GM10266 (cell line): Measurements from ENCODE around the gene PRPF38B.
A peak's percentile ranks its signal among the peaks of the same experiment; 100 is the strongest.

ENCODE experiments used
- DNase-seq: peaks from one replicate; pipeline ENCODE4 v3.0.0; 2012; ENCODE audit errors: extremely low spot score
- TF ChIP-seq, protein P1 (sequence below): IDR thresholded peaks from 2 replicates; pipeline ENCODE4 v1.5.1; 2012; ENCODE audit warnings: mild to moderate bottlenecking, low read depth; ENCODE audit not compliant: control insufficient read depth, insufficient read depth; ENCODE audit errors: missing control alignments

PRPF38B gene

GRCh38 chr1:108746382-108747170 lies 54.5 kb downstream of the PRPF38B start, which contains the start of gene STXBP3:
STXBP3 (plus strand) TSS chr1:108746674; CDS start chr1:108746738, 64 bp downstream.
- TF ChIP-seq, protein P1, sequence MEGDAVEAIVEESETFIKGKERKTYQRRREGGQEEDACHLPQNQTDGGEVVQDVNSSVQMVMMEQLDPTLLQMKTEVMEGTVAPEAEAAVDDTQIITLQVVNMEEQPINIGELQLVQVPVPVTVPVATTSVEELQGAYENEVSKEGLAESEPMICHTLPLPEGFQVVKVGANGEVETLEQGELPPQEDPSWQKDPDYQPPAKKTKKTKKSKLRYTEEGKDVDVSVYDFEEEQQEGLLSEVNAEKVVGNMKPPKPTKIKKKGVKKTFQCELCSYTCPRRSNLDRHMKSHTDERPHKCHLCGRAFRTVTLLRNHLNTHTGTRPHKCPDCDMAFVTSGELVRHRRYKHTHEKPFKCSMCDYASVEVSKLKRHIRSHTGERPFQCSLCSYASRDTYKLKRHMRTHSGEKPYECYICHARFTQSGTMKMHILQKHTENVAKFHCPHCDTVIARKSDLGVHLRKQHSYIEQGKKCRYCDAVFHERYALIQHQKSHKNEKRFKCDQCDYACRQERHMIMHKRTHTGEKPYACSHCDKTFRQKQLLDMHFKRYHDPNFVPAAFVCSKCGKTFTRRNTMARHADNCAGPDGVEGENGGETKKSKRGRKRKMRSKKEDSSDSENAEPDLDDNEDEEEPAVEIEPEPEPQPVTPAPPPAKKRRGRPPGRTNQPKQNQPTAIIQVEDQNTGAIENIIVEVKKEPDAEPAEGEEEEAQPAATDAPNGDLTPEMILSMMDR: peak; percentile 95
- DNase-seq: peak; percentile 97

DNA sequence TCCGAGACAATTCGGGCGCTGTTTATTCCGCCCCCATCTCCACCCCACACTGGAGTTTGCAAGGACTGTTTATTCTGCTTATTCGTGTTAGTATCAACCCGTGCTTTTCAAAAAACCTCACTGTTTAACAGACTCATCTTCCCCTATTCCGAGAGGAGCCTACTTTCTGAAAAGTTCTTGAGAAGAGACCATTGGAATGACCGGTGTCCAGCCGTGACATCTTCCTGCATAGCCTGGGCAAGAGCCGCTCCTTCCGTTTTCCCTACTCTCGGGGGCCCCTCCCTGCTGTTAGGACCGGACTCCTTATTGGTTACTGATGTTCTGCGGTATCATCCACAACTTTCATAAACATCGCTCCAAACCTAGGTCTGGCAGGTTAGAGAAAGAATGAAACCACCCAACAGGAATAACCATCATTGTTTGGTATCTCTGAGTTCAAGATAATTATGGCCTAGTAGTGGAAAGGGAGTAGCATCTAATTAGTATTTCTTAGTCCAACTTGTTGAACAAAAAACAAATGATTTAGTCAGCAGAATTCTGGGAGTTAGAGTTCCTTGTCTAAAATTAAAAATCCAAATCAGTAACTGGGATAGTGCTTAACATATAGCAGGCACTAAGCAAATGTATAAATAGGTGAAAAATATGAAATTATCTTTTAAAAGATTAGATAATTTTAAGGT lies 55.2 kb downstream of the PRPF38B start:
- peak; percentile 36 for DNase-seq
- TF ChIP-seq, protein P1: no peak

GRCh38 chr1:108747898-108748297 lies 55.8 kb downstream of the PRPF38B start:
- TF ChIP-seq, protein P1: no peak
- no peak for DNase-seq

- TF ChIP-seq, protein P1: no peak
- DNase-seq: no peak
These were observed 57.0 kb downstream of the PRPF38B start for GRCh38 chr1:108749081-108749480.

DNA sequence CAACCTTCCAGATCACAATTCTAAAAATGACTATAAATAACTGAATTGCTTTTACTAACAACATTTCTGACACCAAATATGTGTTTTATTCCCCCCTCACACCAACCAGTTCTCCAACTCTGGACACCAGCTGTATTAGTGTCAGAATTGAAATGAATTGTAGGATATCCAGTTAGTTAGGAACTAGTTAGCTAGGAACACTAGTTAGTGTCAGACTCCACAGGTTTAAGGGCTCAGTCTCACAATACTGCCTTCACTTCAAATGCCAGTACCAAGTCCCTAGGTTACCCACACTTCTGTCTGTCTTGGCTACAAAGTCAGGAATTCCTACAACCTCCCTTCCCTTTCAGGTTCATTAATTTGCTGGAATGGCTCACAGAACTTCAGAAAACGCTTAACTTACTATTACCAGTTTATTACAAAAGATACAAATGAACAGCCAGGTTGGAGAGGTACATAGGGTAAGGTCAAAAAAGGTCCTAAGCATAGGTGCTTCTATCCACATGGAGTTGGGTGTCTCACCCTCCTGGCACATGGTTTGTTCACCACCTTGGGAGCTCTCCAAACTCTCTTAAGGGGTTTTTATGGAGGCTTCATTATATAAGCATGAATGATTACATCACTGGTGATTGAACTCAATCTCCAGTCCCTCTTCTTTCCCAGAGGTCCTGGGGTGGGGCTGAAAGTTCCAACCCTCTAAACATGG lies 58.5 kb downstream of the PRPF38B start:
- TF ChIP-seq, protein P1: no peak
- DNase-seq: no peak
